Cardiac muscle cell (in vitro differentiated cells and primary cell): ENCODE measurements around the gene ANKRD42. TPM values are rescaled to one million over a fixed set of nuclear protein-coding genes. Genes with fewer than 3 reads are reported as not detected.

Source experiments
- DNase-seq, 2 donors: peaks; one replicate each; pipeline versions ENCODE4 v3.0.0 to v3.0.0-alpha.2; 2010 to 2017; ENCODE audit warnings: low read depth in 1 of 2, low spot score in 1 of 2
- H3K27ac ChIP-seq: fragments of 200-600 bp; sonication (generic); 2 replicates; pipeline ENCODE4 v1.5.1; 2016
- H3K27me3 ChIP-seq: fragments of 200-600 bp; sonication (generic); 2 replicates; pipeline ENCODE4 v1.6.0; 2016; ENCODE audit warnings: control low read depth
- H3K36me3 ChIP-seq: fragments of 200-600 bp; sonication (generic); 2 replicates; pipeline ENCODE4 v1.5.1; 2016; ENCODE audit warnings: control low read depth
- H3K4me1 ChIP-seq: fragments of 200-600 bp; sonication (generic); 2 replicates; pipeline ENCODE4 v1.8.1; 2017; ENCODE audit warnings: low read depth, mild to moderate bottlenecking, mixed run types
- H3K4me3 ChIP-seq: fragments of 200-600 bp; sonication (generic); 2 replicates; pipeline ENCODE4 v1.5.1; 2016; ENCODE audit warnings: mild to moderate bottlenecking
- H3K9me3 ChIP-seq: fragments of 200-600 bp; sonication (generic); 2 replicates; pipeline ENCODE4 v1.5.1; 2017; ENCODE audit warnings: low read depth, mild to moderate bottlenecking, control low read depth
- CTCF ChIP-seq: IDR thresholded peaks from 2 replicates; pipeline ENCODE4 v1.5.1; 2012; ENCODE audit warnings: low read depth, mild to moderate bottlenecking, low read length
- polyA plus RNA-seq: library from polyadenylated mRNA; unstranded; fragments of >200 nt; fragmentation: Nextera tagmentation; extraction: Ambion mirVana; gene quantifications from 2 replicates; pipeline ENCODE4 v1.2.1, GENCODE V29; 2016
- total RNA-seq: library from RNA; depleted of rRNA; stranded (reverse); fragments of >200 nt; gene quantifications from 2 replicates; pipeline ENCODE4 v1.2.3, GENCODE V29; 2016

Gene ANKRD42
- total and polyA plus RNA-seq, 2 experiments from 2014 or later = 6.8 to 8.6 TPM

DNA sequence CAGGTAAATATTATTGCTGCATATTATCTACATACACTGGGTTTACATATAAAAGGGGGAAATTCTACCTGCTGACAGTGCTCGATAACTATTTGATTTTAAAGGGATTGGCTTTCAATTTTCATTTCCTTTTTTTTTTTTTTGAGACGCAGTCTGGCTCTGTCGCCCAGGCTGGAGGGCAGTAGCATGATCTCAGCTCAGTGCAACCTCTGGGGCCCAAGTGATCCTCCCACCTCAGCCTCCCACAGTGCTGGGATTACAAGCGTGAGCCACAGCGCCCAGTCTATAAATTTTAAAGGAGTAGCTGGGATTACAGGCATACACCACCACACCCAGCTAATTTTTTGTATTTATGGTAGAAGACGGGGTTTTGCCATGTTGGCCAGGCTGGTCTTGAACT is 39.7 kb upstream of the ANKRD42 start:
- no peak for TF ChIP-seq CTCF
- Histone ChIP-seq H3K27ac (no peak overlapping the region), H3K27me3 (no peaks in the 10 kb centered on the region), H3K4me1 (no peaks in the 10 kb centered on the region), H3K36me3 (no peaks in the 10 kb centered on the region), H3K9me3 (no peaks in the 10 kb centered on the region), H3K4me3 (no peak overlapping the region)
- DNase-seq = no peak

- H3K9me3 ChIP-seq = no peaks in the 10 kb centered on the region
- TF ChIP-seq CTCF = no peak
- H3K27me3 ChIP-seq = no peaks in the 10 kb centered on the region
- H3K36me3 ChIP-seq = peaks cover 3% of the 10 kb centered on the region
- peak; percentile 100 for DNase-seq
- peaks cover 21% of the 10 kb centered on the region for H3K4me1 ChIP-seq
- peak overlapping the region; percentile 89 for H3K27ac ChIP-seq
- peak overlapping the region; percentile 54 for H3K4me3 ChIP-seq
Measured at GRCh38 chr11:83156144-83156995, 37.1 kb upstream of the ANKRD42 start.

GRCh38 chr11:83156996-83157593 is 36.4 kb upstream of the ANKRD42 start, which contains the start of gene PCF11:
TSS of gene PCF11 (plus strand) at chr11:83157131. CDS start at chr11:83157440, 309 bp downstream.
- no peak for DNase-seq
- peaks cover 3% of the 10 kb centered on the region for H3K36me3 ChIP-seq
- peak within 1 kb of the TSS; percentile 68 for H3K4me3 ChIP-seq
- TF ChIP-seq CTCF = no peak
- H3K27me3 ChIP-seq = no peaks in the 10 kb centered on the region
- H3K4me1 ChIP-seq = peaks cover 22% of the 10 kb centered on the region
- peak within 1 kb of the TSS; percentile 97 for H3K27ac ChIP-seq
- no peaks in the 10 kb centered on the region for H3K9me3 ChIP-seq

DNA sequence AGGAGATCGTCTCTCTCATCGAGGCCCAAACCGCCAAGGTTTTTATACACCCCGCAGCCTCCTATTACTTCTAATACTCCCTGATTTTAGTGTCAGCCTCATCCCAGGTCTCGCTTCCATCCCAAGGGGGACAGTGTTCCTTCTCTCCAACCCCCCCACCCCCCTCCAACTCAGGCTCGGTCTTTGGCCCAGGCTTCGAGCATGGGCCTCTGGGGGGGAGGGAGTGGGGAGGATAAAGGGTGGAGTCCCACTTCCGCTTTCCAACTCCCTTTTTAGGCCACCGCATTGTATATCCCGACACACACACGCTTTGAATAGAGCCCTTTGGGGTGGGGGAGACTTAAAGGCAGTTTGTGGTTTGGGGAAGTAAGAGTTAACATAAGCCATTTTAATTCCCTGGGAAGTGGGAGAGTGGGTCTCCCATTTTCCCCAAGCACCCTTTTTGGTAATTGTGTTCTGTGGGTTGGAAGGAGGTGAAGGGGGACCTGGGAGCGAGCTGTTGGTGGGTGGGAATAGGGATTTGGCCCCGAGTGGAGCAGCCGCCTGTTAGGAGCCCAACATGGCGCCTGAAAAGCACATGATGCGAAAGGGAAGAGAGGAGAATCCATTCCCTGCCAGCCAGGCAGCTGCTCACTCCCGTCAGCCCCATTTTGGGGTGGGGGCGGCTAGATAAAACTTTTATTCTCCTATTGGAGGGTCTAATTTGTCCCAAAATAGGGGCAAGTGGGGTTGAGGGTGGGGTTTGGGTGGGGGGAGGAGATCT is 35.7 kb upstream of the ANKRD42 start:
- no peaks in the 10 kb centered on the region for H3K9me3 ChIP-seq
- peak; percentile 59 to 66 for DNase-seq

More for the DNA sequence above, 35.7 kb upstream of the ANKRD42 start:
- TF ChIP-seq CTCF = no peak
- H3K4me1 ChIP-seq = peaks cover 22% of the 10 kb centered on the region
- no peaks in the 10 kb centered on the region for H3K27me3 ChIP-seq
- peak overlapping the region; percentile 68 for H3K4me3 ChIP-seq
- peak overlapping the region; percentile 97 for H3K27ac ChIP-seq
- peaks cover 3% of the 10 kb centered on the region for H3K36me3 ChIP-seq
